GM12878 (cell line): ENCODE results near the gene DLGAP3. TPM values are rescaled to one million over a fixed set of nuclear protein-coding genes. Genes with fewer than 3 reads are reported as not detected.

Experiments used
- ATAC-seq: fragments of 200-7000 bp; cut with Tn5 transposase; 3 replicates; pipeline ENCODE4 v1.9.1; 2020; ENCODE audit warnings: mild to moderate bottlenecking, moderate library complexity
- BruUV-seq: library from RNA; stranded (reverse); fragments of 400-500 nt; replicated peaks from 2 replicates; lab custom pipeline; 2021; lab: Mats Ljungman, UMichigan
- CTCF ChIA-PET: fragments of 300-600 bp; sonication (Branson Sonifier 250); formaldehyde crosslinking; extraction: SDS; loops from one replicate; lab custom pipeline; 2021; ENCODE audit warnings: inconsistent platforms; lab: Yijun Ruan, JAX
- POLR2A ChIA-PET: fragments of 350-600 bp; formaldehyde crosslinking; extraction: SDS; loops from one replicate; lab custom pipeline; 2021; ENCODE audit warnings: inconsistent platforms; lab: Charles Lee
- RAD21 ChIA-PET: fragments of 300-600 bp; sonication (Branson Sonifier 250); formaldehyde crosslinking; loops from one replicate; lab custom pipeline; 2023; ENCODE audit warnings: antibody characterized with exemption; ENCODE audit not compliant: unreplicated experiment; lab: Charles Lee
- SMC1A ChIA-PET: fragments of 300-600 bp; sonication (Branson Sonifier 250); formaldehyde crosslinking; loops from one replicate; lab custom pipeline; 2023; ENCODE audit not compliant: unreplicated experiment, uncharacterized antibody; lab: Charles Lee
- DNase-seq: peaks from one replicate; pipeline ENCODE4 v3.0.0-alpha.2; 2011; ENCODE audit warnings: low read depth, low spot score
- FAIRE-seq: peaks from 3 replicates; lab custom pipeline; 2011; peaks lifted over from hg19 to GRCh38; lab: Jason Lieb, UNC
- H2AFZ ChIP-seq: 2 replicates; pipeline ENCODE4 v1.6.0; 2011; ENCODE audit warnings: low read depth, low read length, control low read depth; ENCODE audit not compliant: control insufficient read depth
- H3K27ac ChIP-seq: 2 replicates; pipeline ENCODE4 v1.5.1; 2011; ENCODE audit warnings: control low read depth; ENCODE audit not compliant: control insufficient read depth, insufficient read depth
- H3K27me3 ChIP-seq, 2 experiments: replicated peaks in 1 of 2; 2 replicates each; pipeline versions ENCODE4 v1.6.0 to v1.6.1; 2011; ENCODE audit warnings: low read length in 1 of 2; ENCODE audit not compliant: control insufficient read depth in 2 of 2, insufficient read depth in 2 of 2
- H3K36me3 ChIP-seq, 2 experiments: 2 replicates each; pipeline ENCODE4 v1.5.1; 2011; ENCODE audit warnings: low read length in 1 of 2; ENCODE audit not compliant: control insufficient read depth in 2 of 2, insufficient read depth in 2 of 2
- H3K4me1 ChIP-seq: 2 replicates; pipeline ENCODE4 v1.6.1; 2011; ENCODE audit warnings: mild to moderate bottlenecking, low read length, moderate library complexity, mixed read lengths; ENCODE audit not compliant: control insufficient read depth, insufficient read depth
- H3K4me2 ChIP-seq: 2 replicates; pipeline ENCODE4 v1.6.0; 2011; ENCODE audit warnings: control low read depth; ENCODE audit not compliant: control insufficient read depth, insufficient read depth
- H3K4me3 ChIP-seq: fragments of 200-600 bp; sonication (generic); 2 replicates; pipeline ENCODE4 v1.5.1; 2016
- H3K79me2 ChIP-seq: 2 replicates; pipeline ENCODE4 v1.6.0; 2011; ENCODE audit warnings: low read length; ENCODE audit not compliant: control insufficient read depth, insufficient read depth
- H3K9ac ChIP-seq: 2 replicates; pipeline ENCODE4 v1.8.0; 2011; ENCODE audit warnings: low read length, control low read depth, mixed read lengths; ENCODE audit not compliant: control insufficient read depth, insufficient read depth
- H3K9me3 ChIP-seq: replicated peaks from 3 replicates; pipeline ENCODE4 v1.5.1; 2011; ENCODE audit warnings: mild to moderate bottlenecking, low read length; ENCODE audit not compliant: control insufficient read depth, insufficient read depth
- H4K20me1 ChIP-seq: 2 replicates; pipeline ENCODE4 v1.6.0; 2011; ENCODE audit not compliant: control insufficient read depth, insufficient read depth
- BRCA1 ChIP-seq: IDR thresholded peaks from 2 replicates; pipeline ENCODE4 v1.6.1; 2011; ENCODE audit warnings: low read depth, low read length, improper control_type of control experiment
- HDAC2 ChIP-seq: fragments of 200-600 bp; sonication (generic); IDR thresholded peaks from 2 replicates; pipeline ENCODE4 v1.6.1; 2017
- IRF4 ChIP-seq: IDR thresholded peaks from 2 replicates; pipeline ENCODE4 v1.6.1; 2011; ENCODE audit warnings: low read depth, low read length
- JUNB ChIP-seq: IDR thresholded peaks from 2 replicates; pipeline ENCODE4 v1.6.1; 2016; ENCODE audit warnings: antibody characterized with exemption, mild to moderate bottlenecking
- NFXL1 ChIP-seq: fragments of 450-650 bp; IDR thresholded peaks from 2 replicates; pipeline ENCODE4 v1.6.1; 2017; ENCODE audit warnings: antibody characterized with exemption, mild to moderate bottlenecking, borderline replicate concordance
- SIX5 ChIP-seq: IDR thresholded peaks from 2 replicates; pipeline ENCODE4 v1.6.1; 2011; ENCODE audit warnings: mild to moderate bottlenecking, low read depth, low read length, moderate library complexity; ENCODE audit not compliant: severe bottlenecking
- SREBF2 ChIP-seq: IDR thresholded peaks from 2 replicates; pipeline ENCODE4 v1.6.1; 2012; ENCODE audit warnings: mild to moderate bottlenecking, low read length
- ZNF207 ChIP-seq: fragments of 450-650 bp; IDR thresholded peaks from 2 replicates; pipeline ENCODE4 v1.6.1; 2014; ENCODE audit warnings: antibody characterized with exemption, mild to moderate bottlenecking, borderline replicate concordance
- WGBS: methylation state at CpG from one replicate; pipeline ENCODE4 v1.1.6; 2016; ENCODE audit warnings: low lambda C conversion rate; ENCODE audit not compliant: insufficient replicate concordance, insufficient coverage; ENCODE audit errors: missing lambda C conversion rate; 5-methylcytosine and 5-hydroxymethylcytosine counted together
- in situ Hi-C: fragments of 300-500 bp; cut with MboI; formaldehyde crosslinking; loops from 9 replicates; pipeline ENCODE4 v1.14.3; 2018; ENCODE audit warnings: mixed read lengths
- intact Hi-C: fragments of 100-400 bp; cut with micrococcal nuclease; formaldehyde crosslinking; loops from one replicate; pipeline ENCODE4 v1.14.2; 2022; ENCODE audit not compliant: unreplicated experiment
- polyA plus RNA-seq, 11 experiments: library from polyadenylated mRNA; depleted of rRNA in 4 of 11; unstranded in 6 of 11; stranded (reverse) in 5 of 11; fragments of >200 nt; fragmentation: Nextera tagmentation in 4 of 11; fragmentation: Illumina TruSeq in 1 of 11; extraction: Ambion mirVana in 4 of 11; extraction: Trizol in 1 of 11; gene quantifications; 1 replicate in 1 of 11; 2 replicates in 10 of 11; pipeline versions ENCODE4 v1.2.1 to v1.2.3, GENCODE V29; 2011 to 2016; ENCODE audit warnings: inconsistent platforms in 2 of 11, missing spikeins in 2 of 11, low read depth in 1 of 11
- total RNA-seq, 4 experiments: library from RNA; depleted of rRNA in 3 of 4; stranded (reverse); fragments of >200 nt in 3 of 4; fragmentation: Illumina TruSeq in 1 of 4; extraction: Trizol in 1 of 4; gene quantifications; 2 replicates each; pipeline versions ENCODE4 v1.2.1 to v1.2.3, GENCODE V29; 2013 to 2021

The DLGAP3 gene
- total and polyA plus RNA-seq, 10 of the 15 experiments (the other 5 are each of a cell fraction or from before 2014, with no cell fraction given) = 0.03 to 0.15 (median 0.08) TPM; not detected in 4

- DNase-seq = no peak
- SMC1A ChIA-PET = interaction anchor here (1.1 to 2.4 kb wide), 4 partner anchors 14 to 334 kb away, joined by 3 to 9 read pairs (median 6); no protein-coding TSS in a partner anchor
- WGBS = 90% methylated on average over 12 of the region's 13 CpGs
- H3K4me3 ChIP-seq = no peak overlapping the region
- no peak for TF ChIP-seq SREBF2
- no peak for TF ChIP-seq NFXL1
- no peak for TF ChIP-seq HDAC2
- TF ChIP-seq SIX5 = no peak
- TF ChIP-seq JUNB = no peak
- no peak for TF ChIP-seq BRCA1
- no peak for TF ChIP-seq IRF4
- TF ChIP-seq ZNF207 = no peak
- TF ChIP-seq, all 136 proteins: peak for 0
- Histone ChIP-seq H3K27me3 (no peaks in the 10 kb centered on the region), H3K36me3 (peaks cover 10 to 14% of the 10 kb centered on the region in 2 experiments), H3K4me2 (no peak overlapping the region), H4K20me1 (no peaks in the 10 kb centered on the region; the same call in 1 of the 2 replicates), H3K79me2 (peaks cover 3% of the 10 kb centered on the region), H3K9me3 (no peaks in the 10 kb centered on the region), H3K9ac (no peak overlapping the region), H2AFZ (no peak overlapping the region), H3K27ac (no peak overlapping the region), H3K4me1 (no peaks in the 10 kb centered on the region)
- no peak for ATAC-seq
- in situ Hi-C loops (loop anchor here (5.0 kb wide), 1 partner anchor 64 kb away; no protein-coding TSS in a partner anchor), intact Hi-C loops (loop anchor here (1.0 to 10.0 kb wide), 2 partner anchors 65 to 333 kb away; no protein-coding TSS in a partner anchor)
- FAIRE-seq = no peak
- ChIA-PET RAD21 (interaction anchor here (1.5 kb wide), 1 partner anchor 67 kb away, joined by 5 read pairs; no protein-coding TSS in a partner anchor), CTCF (interaction anchor here (0.6 to 6.8 kb wide), 7 partner anchors 14 to 906 kb away, joined by 3 to 58 read pairs (median 6); no protein-coding TSS in a partner anchor), POLR2A (no interaction called here)
- BruUV-seq = no TSS peak
These were observed 77.9 kb downstream of the DLGAP3 start for GRCh38 chr1:34851431-34852105.
